ENCODE results near the gene GNRHR.
"Not testable (repeated sequence)": the region's sequence is repeated elsewhere in the genome, so short reads cannot be mapped to it uniquely, and the experiment has no call there.

Gene GNRHR

GRCh38 chr4:67730511-67730910 is 23.7 kb downstream of the GNRHR start:
- DNase-seq (ENCODE audit: low read depth in 2 of 2, low spot score in 1 of 2): not testable (repeated sequence)

DNA sequence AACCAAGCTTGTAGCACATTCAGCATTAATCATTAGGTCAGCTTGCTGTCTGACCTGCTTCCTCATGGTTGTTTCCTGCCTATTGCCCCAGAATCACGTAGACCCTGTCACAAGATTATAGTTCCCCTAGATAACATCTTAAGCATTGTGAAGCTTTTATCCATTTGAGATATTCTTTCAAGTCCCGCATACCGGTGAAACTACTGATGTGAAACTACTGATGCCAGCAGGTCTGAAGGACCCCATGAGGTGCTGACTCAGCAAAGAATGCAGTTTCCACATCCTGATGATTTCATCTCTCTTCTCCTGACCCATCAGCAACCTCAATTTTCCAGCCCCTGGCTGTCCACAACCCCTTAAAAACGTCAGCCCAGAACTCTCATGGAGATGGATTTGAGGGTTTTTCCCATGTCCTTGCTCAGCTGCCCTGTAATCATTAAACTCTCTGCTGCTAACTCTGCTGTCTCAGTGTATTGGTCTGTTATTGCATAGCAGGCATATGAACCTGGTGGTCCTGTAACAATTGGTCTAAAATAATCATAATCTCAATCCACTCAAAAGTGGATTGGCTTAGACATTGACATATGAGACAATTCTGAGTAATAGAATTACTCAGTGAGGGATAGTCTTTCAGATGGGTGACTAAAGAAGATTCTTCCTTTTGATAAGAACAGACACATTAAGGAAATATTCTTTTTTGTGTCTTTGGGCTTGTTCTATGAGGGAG is 26.9 kb downstream of the GNRHR start:
- no peak for DNase-seq (ENCODE audit: low read depth in 2 of 2, low spot score in 1 of 2)

DNA sequence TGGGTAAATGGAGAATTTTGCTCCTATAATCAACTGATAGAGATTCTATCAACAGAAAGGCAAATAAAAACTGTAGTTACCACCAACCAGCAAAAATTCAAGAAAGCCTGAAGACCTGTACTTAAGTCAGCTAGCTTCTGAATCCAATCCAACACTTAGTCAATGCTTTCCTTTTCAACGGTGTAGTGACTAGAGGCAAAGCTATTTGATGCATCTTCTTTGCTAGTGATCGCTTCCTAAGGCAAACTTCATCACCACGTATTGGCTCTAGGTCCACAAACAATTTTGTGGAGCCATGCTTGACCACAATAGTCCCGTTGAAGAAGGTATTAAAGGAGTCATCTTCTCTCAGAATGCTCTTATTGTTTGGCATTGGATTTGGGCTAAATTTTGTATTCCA is 28.2 kb downstream of the GNRHR start:
- no peak for DNase-seq (ENCODE audit: low read depth in 2 of 2, low spot score in 1 of 2)

GRCh38 chr4:67725132-67725531 is 29.1 kb downstream of the GNRHR start:
- no peak for DNase-seq (ENCODE audit: low read depth in 2 of 2, low spot score in 1 of 2)

GRCh38 chr4:67723949-67724348 is 30.2 kb downstream of the GNRHR start:
- no peak for DNase-seq (ENCODE audit: low read depth in 2 of 2, low spot score in 1 of 2)

DNA sequence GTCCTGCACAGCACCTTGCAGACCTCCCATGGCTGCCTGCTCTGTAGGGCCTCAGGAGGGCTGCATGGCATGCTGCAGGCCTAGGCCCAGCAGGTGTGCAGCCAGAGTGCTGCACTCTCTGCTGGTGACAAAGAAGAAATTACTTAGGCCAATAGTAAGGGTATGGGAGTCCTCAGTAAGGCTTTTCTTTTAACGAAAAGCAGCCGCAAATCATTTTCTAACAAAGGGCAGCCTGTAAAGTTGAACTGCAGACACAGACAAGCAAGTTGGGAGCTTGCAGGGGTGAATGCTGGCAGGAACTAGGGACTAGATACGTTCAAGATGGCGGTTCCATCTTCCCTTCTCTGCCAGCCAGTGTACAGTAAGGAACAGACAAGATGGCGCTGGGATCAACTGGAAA is 30.8 kb downstream of the GNRHR start:
- no peak for DNase-seq (ENCODE audit: low read depth in 2 of 2, low spot score in 1 of 2)

GRCh38 chr4:67721770-67722597 is 32.2 kb downstream of the GNRHR start:
- no peak for DNase-seq (ENCODE audit: low read depth in 2 of 2, low spot score in 1 of 2)

DNA sequence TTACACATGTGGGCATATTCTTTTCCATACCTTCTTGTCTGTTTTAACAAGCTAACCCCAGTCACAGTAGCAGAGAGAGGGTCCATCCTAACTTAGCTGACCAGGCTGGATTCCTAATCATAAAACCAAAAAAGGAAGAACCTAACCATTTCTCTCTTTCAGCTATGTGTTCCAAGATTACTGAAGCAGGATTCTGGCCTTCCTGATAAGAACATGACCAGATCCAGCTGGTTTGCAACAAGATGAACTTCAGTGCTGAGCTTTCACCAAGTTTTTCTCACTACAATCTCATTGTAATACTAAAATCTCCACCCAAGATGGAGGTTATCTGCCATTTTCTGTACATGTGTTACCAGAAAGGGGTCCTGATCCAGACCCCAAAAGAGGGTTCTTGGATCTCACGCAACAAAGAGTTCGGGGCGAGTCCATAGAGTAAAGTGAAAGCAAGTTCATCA is 32.8 kb downstream of the GNRHR start:
- no peak for DNase-seq (ENCODE audit: low read depth in 2 of 2, low spot score in 1 of 2)

GRCh38 chr4:67719953-67720617 is 34.1 kb downstream of the GNRHR start:
- no peak for DNase-seq (ENCODE audit: low read depth in 2 of 2, low spot score in 1 of 2)

DNA sequence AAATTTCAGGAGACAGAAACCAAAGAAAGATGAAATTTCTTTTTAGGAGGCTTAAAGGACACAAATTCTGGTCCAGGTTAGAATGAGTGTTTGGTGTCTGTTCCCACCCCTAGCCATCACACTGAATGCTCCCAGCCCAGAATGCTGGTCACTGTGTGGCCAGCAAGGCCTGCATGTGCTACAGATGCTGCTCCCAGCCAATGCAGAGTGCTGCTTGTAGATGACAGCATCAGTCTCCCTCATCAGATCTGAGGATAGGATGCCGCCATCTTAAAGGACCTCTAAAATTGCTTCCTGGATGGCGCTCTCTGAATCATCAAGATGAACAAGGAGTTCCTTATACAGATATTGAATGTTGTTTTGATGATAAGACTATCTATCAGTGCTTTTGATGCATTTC is 35.3 kb downstream of the GNRHR start:
- no peak for DNase-seq (ENCODE audit: low read depth in 2 of 2, low spot score in 1 of 2)

- DNase-seq (ENCODE audit: low read depth in 2 of 2, low spot score in 1 of 2): no peak
Measured at GRCh38 chr4:67717586-67717985, 36.6 kb downstream of the GNRHR start.

DNA sequence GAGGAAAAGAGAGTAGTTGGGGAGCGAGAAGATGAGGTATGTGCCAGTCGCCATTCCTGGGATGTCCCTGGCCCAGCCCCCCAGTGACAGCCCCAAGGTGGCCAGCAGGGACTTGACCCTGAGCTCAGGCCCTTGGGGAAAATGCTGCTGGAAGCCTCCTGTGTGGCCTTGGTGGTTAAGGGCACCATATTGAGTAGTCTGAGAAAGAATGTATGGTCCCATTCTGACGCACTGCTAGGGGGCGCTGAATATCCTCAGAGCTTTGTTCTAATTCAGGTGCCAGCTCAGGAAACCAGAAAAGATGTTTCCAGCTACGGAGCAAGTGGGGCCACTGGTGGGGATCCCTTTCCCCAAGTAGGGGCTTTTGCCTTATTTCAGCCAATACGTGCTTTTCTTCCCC is 39.2 kb downstream of the GNRHR start:
- DNase-seq (ENCODE audit: low read depth in 2 of 2, low spot score in 1 of 2): no peak

DNA sequence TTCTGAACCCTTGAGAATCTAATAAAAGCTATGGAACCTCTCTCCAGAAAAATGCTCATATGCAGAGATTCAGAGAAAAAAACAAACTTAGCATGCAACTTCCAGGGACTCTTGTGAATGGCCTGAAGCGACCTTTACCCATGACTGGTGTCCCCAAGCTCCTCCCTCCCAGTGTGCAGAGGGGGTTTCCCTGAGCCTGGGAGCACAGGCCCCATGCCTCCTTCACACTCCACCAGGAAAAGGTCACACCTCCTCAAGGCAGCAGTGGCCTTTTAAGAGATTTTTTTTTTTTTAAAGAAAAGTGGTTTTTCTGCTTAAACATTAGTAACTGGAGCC is 40.0 kb downstream of the GNRHR start:
- no peak for DNase-seq (ENCODE audit: low read depth in 2 of 2, low spot score in 1 of 2)

GRCh38 chr4:67713529-67714247 is 40.5 kb downstream of the GNRHR start:
- DNase-seq (ENCODE audit: low read depth in 2 of 2, low spot score in 1 of 2): no peak

- no peak for DNase-seq (ENCODE audit: low read depth in 2 of 2, low spot score in 1 of 2)
Measured at GRCh38 chr4:67712650-67713528, 41.3 kb downstream of the GNRHR start.

DNA sequence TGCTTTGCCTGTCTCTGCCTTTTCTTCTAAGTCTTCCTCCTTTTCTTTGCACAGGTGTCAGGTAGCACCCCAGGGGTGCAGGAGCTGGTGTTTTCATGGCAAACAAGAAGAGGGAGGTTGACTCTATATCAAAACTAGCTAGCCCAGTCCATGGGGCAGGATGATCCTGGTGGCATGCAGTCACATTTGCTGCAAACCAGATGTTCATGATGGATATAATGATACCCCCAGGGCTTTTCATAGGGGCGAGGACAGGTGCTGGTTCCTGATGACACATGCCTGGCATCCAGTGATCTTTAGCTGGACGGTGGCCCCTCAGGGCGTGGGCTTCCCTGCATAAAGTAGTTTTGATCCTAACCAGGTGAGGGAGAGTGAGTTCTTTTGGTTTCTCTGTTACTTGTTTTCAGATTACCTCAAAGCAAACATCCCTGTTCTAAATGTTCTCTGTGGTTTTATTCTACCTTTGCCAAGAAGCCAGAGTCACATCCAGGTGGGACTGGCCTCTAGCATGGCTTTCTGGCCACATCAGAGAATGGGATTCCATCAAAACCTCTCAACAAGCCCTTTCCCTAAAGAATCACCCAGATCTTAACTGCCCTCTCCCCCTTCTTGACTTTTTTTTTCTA is 42.1 kb downstream of the GNRHR start:
- no peak for DNase-seq (ENCODE audit: low read depth in 2 of 2, low spot score in 1 of 2)

GRCh38 chr4:67706682-67707081 is 47.5 kb downstream of the GNRHR start:
- not testable (repeated sequence) for DNase-seq (ENCODE audit: low read depth in 2 of 2, low spot score in 1 of 2)

DNA sequence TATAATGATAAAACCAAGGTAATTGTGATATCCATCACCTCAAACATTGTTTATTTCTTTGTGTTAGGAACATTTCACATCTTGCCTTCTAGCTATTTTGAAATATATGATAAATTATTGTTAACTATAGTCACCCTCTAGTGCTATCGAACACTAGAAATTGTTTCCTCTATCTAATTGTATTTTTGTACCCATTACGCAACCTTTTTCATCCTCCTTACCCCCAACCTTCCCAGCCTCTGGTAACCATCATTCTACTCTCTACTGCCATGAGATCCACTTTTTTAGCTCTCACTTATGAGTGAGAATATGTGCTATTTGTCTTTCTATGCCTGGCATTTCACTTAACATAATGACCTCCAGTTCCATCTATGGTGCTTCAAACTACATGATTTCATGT is 49.3 kb downstream of the GNRHR start:
- DNase-seq (ENCODE audit: low read depth in 2 of 2, low spot score in 1 of 2): no peak

DNA sequence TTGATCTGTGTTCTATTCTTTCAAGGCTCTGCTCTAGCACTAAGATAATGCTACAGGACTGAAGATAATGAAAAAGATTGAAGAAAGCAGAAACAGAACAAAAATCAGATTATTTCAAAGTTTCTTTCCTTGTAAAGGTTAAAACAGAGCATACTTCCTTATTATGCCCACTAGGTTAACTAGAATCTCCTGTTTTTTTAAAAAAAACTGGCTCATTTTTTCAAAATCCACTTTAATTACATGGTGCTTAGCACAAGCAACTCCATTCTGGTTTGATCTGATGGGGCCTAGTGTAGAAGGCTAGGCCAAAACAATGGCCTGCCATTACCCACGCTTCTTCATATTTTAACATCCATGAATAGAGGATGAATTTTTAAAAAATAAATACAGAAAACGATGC is 52.0 kb downstream of the GNRHR start:
- DNase-seq (ENCODE audit: low read depth in 2 of 2, low spot score in 1 of 2): no peak

GRCh38 chr4:67701517-67701850 is 52.7 kb downstream of the GNRHR start:
- DNase-seq (ENCODE audit: low read depth in 2 of 2, low spot score in 1 of 2): no peak

Measured in stimulated activated CD8-positive, alpha-beta memory T cell treated with anti-CD3 and anti-CD28 coated beads, Interleukin-4, amount 100 ng/mL, for 1 hour (primary cell).